BJ (cell line): ENCODE results near the gene ADAM19. TPM values are rescaled to one million over a fixed set of nuclear protein-coding genes. Genes with fewer than 3 reads are reported as not detected.

Source experiments
- CTCF ChIA-PET: fragments of 350-600 bp; formaldehyde crosslinking; extraction: SDS; loops from one replicate; lab custom pipeline; 2021; ENCODE audit warnings: antibody characterized with exemption, inconsistent platforms; lab: Yijun Ruan, JAX
- POLR2A ChIA-PET: fragments of 300-600 bp; sonication (Branson Sonifier 250); formaldehyde crosslinking; extraction: SDS; loops from one replicate; lab custom pipeline; 2021; ENCODE audit warnings: antibody characterized with exemption; lab: Charles Lee
- DNase-seq: peaks from one replicate; pipeline ENCODE4 v3.0.0-alpha.2; 2011; ENCODE audit warnings: low read depth
- H3K27me3 ChIP-seq: 2 replicates; pipeline ENCODE4 v1.6.0; 2011; ENCODE audit warnings: low read length; ENCODE audit not compliant: control insufficient read depth, insufficient read depth
- H3K36me3 ChIP-seq: 2 replicates; pipeline ENCODE4 v1.5.1; 2011; ENCODE audit warnings: low read length; ENCODE audit not compliant: control insufficient read depth, insufficient read depth
- H3K4me3 ChIP-seq: 2 replicates; pipeline ENCODE4 v1.5.1; 2011; ENCODE audit warnings: low read depth, mild to moderate bottlenecking, control low read depth, low read length
- CTCF ChIP-seq: IDR thresholded peaks from 2 replicates; pipeline ENCODE4 v1.5.1; 2011; ENCODE audit warnings: low read depth, mild to moderate bottlenecking, control low read depth, inconsistent platforms, low read length, moderate library complexity; ENCODE audit not compliant: insufficient read depth
- polyA plus RNA-seq: library from polyadenylated mRNA; depleted of rRNA; stranded (reverse); fragments of >200 nt; gene quantifications from 2 replicates; pipeline ENCODE4 v1.2.3, GENCODE V29; 2011

Gene ADAM19
- polyA plus RNA-seq, 1 experiment: 68.3 TPM

- Histone ChIP-seq H3K27me3 (no peaks in the 10 kb centered on the region), H3K36me3 (no peaks in the 10 kb centered on the region; the same call in 1 of the 2 replicates), H3K4me3 (peak overlapping the region; percentile 80)
- no peak for DNase-seq
- no peak for TF ChIP-seq CTCF
- POLR2A ChIA-PET: no interaction called here
- CTCF ChIA-PET: interaction anchor here (1.1 to 1.6 kb wide), 3 partner anchors 10 to 144 kb away, joined by 3 to 5 read pairs (median 3); no protein-coding TSS in a partner anchor
These were observed 857 bp downstream of the ADAM19 start for GRCh38 chr5:157574456-157575380.

- no peak for DNase-seq
- POLR2A ChIA-PET: interaction anchor here (0.6 kb wide), 1 partner anchor 911 kb away, joined by 3 read pairs; no protein-coding TSS in a partner anchor
- TF ChIP-seq CTCF: no peak
- Histone ChIP-seq H3K4me3 (no peak overlapping the region), H3K27me3 (no peaks in the 10 kb centered on the region), H3K36me3 (peaks cover 11% of the 10 kb centered on the region)
- CTCF ChIA-PET: interaction anchor here (1.0 to 1.1 kb wide), 2 partner anchors 9 to 172 kb away, joined by 3 to 4 read pairs; partner anchors contain the start of gene LSM11
These were observed 4.2 kb downstream of the ADAM19 start for GRCh38 chr5:157571357-157571827.

- ChIA-PET POLR2A (interaction anchor here (0.6 to 0.7 kb wide), 2 partner anchors 10 to 224 kb away, joined by 3 to 7 read pairs; no protein-coding TSS in a partner anchor), CTCF (interaction anchor here (1.0 kb wide), 1 partner anchor 9 kb away, joined by 4 read pairs; no protein-coding TSS in a partner anchor)
- no peak for TF ChIP-seq CTCF
- Histone ChIP-seq H3K4me3 (no peak overlapping the region), H3K36me3 (peaks cover 11% of the 10 kb centered on the region), H3K27me3 (no peaks in the 10 kb centered on the region)
- no peak for DNase-seq
These were observed 4.9 kb downstream of the ADAM19 start for GRCh38 chr5:157570531-157571200.

GRCh38 chr5:157568720-157569119, 6.9 kb downstream of the ADAM19 start:
- ChIA-PET POLR2A (no interaction called here), CTCF (interaction anchor here (1.0 kb wide), 1 partner anchor 44 kb away, joined by 3 read pairs; no protein-coding TSS in a partner anchor)
- H3K36me3 ChIP-seq: peaks cover 11% of the 10 kb centered on the region
- DNase-seq: no peak
- H3K4me3 ChIP-seq: no peak overlapping the region
- no peaks in the 10 kb centered on the region for H3K27me3 ChIP-seq
- TF ChIP-seq CTCF: no peak
